ENCODE measurements around the gene IQGAP2.

Gene IQGAP2

DNA sequence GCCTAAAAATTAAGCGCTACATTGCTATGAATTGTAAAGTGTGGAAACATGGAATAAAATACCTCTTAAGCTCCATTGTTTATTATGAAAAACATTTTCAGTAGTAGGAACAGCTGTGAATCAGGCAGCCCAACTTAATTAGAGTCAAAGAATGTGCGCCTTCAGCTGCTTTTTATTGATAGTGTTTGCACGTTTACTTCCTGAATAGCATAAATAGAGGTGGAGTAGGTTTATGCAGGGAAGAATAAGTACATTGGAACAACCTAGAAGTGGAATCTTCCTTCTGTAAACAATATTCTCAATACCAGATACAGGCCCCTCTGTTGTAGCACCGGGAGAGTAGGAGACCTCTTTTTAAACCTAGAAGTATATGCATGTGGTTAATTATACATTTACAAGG, 79.9 kb downstream of the IQGAP2 start:
- no peak for DNase-seq

DNA sequence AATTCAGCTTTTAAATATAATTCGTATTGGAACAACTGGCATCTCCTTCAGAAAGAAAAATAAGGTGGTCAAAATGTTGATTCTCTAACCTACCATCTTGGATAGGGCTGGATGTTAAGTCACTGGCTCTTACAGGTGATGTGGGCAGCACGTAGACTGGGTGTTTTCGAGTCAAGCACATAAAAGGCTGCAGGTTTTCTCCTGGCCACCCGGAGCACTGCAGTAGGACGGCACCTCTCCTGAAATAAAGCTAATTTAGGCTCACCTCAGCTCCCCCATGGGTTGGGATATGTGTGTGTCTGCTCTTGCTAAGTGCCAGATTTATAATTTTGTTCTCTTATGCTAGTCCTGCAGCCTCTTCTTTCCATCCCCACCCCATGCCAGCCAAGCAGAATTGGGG, 80.3 kb downstream of the IQGAP2 start:
- no peak for DNase-seq

DNA sequence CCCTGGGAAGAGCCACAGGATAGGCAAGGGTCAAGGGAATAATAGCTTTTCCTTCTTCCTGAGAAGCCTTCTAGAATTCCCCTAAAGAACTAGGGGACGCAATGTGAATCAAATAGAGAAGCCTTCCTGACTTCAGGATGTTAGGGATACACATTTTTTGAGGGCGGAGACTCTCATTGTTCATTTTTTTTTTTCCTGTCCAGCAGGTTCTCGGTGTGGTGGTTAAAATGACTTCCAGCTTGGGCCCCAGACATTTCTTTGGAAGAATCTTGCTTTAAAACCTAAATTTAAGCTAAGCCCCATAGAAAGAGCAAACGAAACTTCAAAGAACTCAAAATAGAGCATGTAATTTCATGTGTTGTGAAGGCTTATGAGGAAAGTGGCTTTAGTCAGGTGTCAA, 80.8 kb downstream of the IQGAP2 start:
- DNase-seq = no peak

DNA sequence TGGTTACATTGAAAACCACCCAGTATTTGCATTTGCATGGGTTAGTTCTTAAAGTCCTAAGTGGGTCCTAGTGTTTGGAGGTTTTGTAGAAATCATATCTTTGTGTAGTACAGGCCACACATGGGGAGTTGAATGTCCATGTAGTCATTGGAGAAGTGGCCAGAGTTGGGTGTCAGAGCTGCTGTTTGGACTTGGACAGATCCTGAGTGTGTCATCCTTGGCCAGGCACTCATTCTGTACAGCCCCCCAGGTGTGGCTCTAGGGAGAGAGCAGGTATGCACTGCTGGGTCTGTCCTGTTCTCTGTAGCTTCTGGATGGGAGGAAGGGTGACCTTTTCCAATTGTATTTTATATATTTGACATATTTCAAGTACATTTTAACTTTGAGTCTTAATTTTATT, 82.4 kb downstream of the IQGAP2 start:
- DNase-seq = no peak

DNA sequence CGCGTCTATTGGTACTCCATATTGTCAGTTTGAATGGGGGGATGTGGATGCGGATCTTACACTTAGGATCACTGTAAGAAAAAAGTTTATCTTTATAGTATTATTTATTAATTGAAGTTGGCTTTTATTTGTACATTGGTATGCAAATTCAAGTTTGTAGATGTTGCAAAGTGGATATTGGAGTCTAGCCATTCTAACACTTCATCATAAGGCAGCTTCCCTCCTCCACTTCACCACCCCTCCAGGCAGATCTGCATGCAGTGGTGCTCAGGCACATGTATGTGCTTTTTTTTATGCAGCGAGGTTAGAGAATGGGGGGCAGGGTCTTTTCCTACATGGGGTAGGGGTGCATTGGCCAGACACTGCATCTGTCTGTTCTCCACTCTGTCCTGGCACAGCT, 84.3 kb downstream of the IQGAP2 start:
- no peak for DNase-seq

DNA sequence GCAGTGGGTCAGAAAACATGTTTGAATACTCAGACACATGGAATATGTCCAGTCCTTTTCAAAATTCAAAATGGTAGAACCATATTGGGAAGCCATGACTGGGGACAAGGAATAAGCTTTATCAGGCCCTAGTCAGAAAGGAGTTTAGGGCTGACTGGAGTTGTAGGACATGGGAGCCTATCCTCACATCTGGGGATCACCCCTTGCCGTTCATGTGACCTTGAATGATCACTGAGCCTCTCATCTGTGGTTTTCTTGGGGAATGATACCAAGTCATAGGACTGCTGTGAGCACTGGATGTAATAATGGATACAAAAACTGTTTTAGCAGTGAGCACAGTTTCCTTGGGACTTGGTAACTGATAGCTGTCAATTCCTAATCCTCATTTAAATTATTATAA, 84.7 kb downstream of the IQGAP2 start:
- DNase-seq = no peak

DNA sequence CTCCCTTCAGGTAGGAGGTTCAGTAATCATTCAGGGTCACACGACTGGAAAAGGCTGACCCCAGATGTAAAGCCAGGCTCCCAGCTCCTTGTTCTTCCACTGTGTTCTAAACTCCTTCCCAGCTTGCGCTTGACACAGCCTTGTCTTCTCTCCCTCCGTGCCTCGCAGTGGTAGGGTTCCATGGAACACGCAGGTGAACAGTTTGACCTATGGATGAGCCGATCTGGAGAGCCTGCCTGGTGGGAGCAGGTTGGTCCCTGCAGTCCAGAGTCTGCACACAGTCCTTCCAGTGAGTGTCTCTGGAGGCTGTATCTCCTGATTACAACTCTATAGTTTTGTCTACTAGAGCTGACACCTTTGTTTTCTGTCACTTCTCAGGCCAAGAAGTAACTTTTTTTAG, 85.9 kb downstream of the IQGAP2 start:
- DNase-seq = no peak

DNA sequence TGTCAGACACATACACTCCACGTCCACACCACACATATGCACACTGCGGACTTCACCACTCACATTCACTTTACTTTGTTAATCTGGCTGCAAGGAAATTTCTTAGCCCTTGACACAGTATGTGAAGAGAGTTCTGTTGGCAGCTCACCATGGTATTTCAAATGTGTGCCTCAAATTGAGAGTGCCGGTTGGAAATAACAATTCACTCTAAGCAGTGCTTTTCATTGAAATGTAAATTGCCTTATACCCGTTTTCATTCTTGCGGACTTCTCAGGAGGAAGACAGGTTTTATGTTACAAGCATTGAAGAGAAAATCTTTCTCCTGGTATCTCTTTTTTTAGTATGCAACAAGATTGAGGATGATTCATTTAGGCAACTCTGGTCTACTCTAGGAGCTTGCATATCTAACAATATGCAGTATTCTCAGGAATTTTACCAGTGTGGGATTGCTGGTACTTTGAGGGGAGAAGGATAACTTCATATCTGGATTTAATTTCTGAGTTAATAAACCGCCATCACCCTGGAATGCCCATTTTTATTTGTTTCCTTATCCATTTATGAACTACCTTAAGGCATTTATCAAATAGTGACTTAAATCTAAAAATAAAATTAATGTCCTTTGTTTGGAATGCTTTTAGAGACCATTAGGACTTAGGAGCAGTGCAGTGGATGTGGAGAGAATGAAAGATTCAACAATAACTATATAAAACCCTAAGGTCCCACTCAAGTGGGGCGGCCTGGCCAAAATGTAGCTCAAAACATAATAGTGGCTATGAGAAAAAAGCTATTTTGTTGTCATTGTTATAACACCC, 87.0 kb downstream of the IQGAP2 start:
- no peak for DNase-seq

DNA sequence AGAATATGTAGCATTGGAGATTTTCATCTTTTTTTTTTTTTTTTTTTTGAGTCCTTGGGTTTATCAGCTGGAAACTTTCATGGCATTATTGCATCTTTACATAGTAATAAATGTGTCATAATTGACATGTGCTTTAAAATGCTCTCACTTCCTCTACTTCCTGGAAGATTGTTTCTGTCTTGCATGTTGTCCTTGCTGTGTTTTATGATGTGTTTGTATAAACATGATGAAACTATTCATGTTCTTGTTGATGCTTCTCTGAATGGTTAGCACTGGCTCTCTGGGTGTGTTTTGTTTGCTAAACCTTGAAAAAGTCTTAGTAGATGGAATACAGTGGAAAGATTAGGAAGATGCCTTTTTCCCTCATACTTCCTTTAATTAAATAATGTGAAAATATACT, 87.9 kb downstream of the IQGAP2 start:
- no peak for DNase-seq

DNA sequence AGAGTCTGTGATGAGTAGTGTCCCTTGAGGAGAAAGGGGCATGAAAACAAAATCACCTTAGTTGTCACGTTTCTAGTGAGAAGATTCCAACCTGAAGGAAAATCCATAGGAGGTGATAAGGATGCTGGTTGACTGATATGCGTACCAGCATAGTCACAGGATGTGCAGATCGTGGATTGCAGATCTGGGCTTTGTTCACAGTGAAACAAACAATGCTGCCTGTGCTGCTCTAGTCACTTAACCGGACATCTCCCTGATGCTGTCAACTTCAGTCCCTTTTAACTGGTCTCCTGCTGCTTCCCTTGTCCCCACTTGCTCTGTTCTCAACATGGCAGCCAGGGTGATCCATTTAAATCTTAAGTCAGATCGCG, 89.7 kb downstream of the IQGAP2 start:
- no peak for DNase-seq

DNA sequence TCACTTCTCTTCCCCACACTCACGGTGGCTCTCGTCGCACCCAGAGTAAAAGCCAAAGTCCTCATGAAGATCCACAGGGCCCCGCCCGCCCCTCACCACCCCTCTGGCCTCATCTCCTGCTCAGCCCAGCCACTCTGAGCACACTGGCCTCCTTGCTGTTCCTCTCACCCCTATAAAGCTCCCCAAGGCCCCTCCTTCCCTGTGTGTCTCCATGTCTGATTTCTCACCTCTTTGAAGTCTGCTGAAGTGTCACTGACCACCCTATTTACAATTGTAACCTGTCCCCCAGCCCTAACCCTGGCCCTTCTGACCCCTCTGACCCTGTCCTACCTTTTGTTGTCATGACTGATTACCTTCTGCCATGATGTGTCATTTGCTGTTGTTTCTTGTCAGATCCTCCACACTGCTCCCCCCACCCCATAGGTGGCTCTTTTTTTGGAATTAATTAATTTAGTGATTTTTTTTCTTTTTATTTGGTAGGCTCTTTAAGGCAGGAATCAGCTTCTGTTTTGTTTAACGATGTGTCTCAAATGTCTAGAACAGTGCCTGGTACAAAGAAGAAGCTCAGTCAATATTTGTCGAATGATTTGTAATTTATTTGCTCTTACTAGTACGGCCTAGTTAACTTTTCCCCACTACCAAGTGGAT, 90.2 kb downstream of the IQGAP2 start:
- no peak for DNase-seq

DNA sequence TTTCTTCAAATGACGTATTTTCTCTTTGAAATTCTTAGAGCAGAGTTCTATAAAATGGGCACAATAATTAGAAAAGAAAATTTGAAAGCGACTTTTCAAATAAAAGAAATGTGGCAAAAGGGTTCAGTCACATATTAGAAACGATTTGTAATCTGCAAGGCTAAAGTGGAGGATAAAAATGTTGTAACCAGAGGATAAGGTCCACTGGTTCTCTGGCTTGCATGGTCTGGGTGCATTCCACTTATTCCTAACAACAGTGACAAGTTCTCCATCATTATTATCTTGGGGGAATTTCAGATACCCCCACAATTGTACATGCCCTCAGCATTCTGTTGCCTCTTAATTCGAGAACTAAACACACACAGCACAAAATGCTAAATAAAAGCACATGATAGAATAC, 91.1 kb downstream of the IQGAP2 start:
- no peak for DNase-seq

DNA sequence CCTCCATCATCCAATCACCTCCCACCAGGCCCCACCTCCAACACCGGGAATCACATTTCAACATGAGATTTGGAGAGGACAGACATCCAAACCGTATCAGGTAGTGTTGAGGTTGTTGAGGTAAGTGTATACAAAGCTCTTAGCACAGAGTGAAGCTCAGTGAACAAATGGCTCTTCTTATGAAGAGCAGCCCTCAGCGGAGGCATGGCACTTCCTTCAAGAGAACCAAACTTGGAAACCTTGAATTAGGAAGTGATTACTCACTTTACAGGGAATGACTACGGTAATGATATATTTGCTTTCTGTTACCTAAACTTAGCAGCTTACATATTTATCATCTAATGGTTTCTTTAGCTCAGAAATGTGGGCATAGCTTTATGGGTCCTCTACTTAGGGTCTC, 92.8 kb downstream of the IQGAP2 start:
- no peak for DNase-seq

DNA sequence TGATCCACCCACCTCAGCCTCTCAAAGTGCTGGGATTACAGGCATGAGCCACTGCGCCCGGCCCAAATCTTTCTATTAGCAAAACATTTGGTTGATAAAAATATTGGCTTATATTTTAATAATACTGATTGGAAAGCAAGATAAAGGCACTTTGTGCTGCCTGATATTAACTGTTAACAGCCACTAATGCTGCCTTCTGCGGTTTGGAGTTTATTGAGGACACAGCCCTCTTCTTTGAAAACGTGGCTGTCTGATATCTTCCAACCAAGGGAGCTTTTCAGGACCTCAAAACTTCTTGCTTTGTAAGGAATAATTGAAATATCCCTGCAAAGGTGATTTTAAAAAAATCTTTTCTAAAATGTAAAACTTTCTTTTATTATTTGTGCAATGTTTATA, 94.0 kb downstream of the IQGAP2 start:
- no peak for DNase-seq

DNA sequence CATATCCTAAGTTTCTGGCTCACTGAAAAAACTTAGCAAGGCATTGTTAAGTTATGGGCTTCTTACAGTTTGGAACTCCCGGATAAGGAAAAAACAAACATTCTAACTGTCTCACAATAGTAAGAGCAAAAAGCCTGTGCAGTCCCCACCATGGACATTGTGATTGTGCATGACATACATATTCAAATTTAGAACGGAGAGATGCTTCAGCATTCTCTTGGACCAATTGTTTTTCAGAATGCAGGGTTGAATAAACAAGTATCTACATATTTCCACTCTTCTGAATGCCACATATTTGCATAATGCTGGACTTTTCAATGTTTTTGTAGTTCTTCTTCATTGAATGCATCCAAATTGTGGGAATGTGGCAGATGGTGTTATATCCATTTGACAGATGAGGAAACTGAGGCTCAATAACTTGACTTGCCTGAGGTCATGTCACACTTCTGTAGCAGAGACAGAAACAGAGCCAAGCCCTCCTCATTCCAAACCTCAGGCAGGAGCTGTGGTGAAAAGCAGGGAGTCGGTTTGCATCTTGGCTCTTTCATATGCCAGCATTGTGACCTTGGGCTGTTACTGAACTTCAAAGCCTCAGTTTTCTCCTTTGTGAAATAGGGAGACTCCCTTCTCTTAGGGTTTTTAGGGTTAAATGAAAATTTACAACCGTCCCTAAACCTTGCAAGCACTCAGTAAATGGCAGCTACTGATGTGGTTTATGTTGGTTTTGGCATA, 95.1 kb downstream of the IQGAP2 start:
- DNase-seq = no peak

DNA sequence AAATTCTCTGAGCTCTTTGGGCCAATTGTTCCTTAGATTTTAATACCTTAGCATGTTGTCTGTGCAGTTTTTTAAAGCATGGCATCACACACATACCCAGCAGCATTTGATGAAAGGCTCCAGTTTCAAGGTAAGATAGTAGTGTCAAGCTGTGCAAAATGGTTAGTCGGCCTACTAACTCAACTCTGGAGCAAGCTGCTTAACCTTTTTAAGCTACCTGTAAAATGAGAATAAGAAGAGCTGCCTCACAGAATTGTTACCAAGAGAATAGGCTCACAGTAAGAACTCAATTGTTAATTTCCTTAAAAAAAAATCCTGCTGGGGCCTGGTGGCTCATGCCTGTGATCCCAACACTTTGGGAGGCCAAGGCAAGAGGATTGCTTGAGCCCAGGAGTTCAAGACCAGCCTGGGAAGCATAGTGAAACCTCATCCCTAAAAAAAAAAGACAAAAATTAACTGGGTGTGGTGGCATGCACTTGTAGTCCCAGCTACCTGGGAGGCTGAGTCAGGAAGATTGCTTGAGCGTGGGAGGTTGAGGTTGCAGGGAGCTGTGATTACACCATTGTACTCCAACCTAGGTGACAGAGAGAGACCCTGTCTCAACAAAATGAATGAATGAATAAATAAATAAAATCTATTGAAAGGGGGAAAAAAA, 96.5 kb downstream of the IQGAP2 start:
- DNase-seq = no peak

DNA sequence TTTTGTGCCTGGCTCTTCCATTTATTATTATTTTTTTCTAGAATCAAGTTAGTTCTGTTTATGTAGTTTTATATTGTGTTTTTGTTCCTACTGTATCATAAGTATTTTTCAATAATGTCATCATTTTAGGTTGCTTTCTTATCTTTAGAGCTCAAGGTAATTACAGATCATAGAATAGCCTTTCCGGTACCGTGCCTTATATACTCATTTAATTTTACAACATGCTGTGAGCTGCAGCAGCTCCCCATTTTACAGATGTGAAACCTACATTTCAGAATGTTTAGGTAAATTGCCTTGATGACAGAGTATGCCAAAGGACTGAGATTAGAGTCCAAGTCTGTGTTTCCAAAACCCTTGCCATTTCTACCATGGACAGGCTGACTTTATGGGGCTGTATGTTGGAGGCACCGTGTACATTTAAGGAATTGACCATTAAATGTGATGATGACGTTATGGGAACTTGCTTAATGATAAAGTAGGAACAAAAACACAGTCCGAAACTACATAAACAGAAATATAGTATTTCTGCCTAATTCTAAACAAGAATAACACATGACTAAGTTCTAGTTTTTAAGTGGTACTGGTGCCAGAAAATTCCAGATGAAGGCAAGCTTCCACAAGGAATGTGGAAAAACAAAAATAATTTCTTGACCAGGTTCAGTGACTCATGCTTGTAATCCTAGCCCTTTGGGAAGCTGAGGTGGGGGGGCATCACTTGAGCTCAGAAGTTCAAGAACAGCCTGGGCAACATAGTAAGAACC, 97.7 kb downstream of the IQGAP2 start:
- DNase-seq = no peak

DNA sequence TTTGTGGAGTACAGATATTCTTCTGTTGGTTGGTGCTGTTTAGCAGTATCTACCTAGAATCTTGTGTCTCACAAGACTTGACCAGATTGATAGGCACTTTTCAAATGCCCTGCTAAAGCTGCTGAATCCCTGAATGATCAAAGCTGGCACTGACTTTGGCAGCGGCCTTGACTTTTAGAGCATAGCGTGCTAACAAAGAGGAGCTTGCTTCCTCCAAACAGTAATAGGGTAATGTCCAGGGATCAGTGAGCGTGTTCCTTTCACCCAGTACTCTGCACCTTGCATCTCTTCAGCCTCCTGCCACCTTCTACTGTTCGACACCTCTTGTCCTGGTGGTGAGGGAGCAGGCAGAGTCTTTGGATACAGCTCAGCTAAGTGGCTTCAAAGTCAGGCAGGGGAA, 100.8 kb downstream of the IQGAP2 start:
- DNase-seq = no peak

DNA sequence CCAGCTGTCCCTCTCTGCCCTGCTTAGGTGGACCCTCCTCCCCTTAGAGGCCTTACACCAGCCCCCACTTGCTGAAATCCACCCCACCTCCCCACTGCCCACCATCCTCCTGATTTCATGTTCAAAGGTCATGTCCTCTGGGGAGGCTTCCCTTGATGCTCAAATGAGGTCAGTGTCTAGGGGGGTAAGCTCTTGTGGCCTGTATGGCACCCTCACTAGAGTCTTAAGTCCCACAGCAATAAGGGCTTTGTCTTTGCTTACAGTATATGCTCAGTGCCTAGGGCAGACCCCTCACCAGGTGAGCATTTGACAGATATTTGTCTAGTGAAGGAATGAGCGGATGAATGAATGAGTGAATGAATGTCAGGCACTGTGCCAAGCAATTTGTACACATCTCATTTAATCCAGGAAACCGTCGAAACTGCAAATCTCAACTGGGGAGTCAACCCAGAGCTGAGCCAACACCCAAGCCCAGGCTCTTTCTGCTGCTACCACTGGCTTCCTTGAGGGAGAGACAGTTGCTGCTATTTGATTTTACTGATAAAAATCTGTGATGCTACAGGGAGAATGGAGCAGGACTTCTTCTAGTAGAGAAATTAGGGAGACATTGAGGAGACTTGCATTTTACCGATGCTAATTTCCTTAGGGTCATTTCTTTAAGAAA, 101.9 kb downstream of the IQGAP2 start:
- no peak for DNase-seq

DNA sequence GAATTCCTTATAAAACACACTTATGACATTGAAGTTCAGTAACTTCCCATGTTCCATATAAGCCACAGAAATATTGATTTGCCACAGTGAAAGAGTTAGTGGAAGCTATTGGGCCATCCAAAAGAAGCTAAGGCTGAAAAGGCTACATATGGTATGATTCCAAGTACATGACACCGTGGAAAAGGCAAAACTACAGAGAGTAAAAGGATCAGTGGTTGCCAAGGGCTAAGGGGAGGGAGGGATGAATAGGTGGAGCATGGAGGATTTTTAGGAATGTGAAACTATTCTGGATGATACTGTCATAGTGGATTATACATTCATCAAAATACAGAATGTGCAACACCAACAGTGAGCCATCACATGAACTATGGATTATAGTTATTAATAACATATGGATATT, 110.4 kb downstream of the IQGAP2 start:
- no peak for DNase-seq

DNA sequence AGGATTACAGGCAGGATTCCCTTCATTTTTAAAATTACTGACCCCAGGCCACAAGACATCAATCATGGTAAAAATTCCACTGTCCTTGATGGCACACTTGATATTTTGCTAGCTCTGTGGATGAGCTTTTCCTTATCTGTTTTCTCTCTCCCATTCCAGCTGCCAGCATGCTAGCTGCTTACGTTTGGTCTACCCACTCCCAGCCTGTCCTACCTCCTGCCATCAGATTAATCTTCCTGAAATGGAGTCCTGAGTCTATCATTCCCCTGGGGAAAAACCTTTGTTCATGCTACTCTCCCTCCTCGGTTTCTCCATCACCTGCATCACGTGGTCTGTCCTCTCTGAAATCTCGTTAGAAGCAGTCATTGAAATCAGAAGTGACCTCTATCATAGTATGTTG, 111.2 kb downstream of the IQGAP2 start:
- no peak for DNase-seq

DNA sequence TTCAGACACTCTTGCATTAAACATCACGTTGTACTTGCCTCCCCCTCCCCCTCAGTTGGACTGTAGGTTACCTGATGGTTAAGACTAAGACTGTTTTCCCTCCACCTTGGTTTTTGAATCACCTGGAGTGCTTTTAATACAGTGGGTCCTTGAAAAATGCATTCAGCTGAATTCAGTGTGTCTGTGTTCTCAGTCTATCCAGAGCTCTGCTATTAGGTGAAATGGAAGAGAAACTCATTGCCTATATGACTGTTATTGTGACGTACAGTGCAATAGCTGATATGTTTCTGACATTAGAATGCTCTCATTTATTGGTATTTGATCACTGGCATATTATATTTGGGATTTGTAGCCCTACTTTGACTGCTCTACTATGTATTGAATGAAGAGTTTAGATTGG, 111.6 kb downstream of the IQGAP2 start:
- DNase-seq = no peak
